ENCODE measurements around the gene AAGAB. TPM values are rescaled to one million over a fixed set of nuclear protein-coding genes. Genes with fewer than 3 reads are reported as not detected.
A peak's percentile ranks its signal among the peaks of the same experiment; 100 is the strongest.

The AAGAB gene
- total RNA-seq, 1 donor from 2014 or later, result 68.0 TPM

- no peak overlapping the region for H3K27ac ChIP-seq
- H3K4me1 ChIP-seq, result peaks cover 17% of the 10 kb centered on the region
- DNase-seq (ENCODE audit: low spot score), result no peak
- Mint-ChIP-seq H3K27ac (peak overlapping the region; percentile 48), H3K36me3 (peaks cover 29% of the 10 kb centered on the region), H3K4me3 (no peak overlapping the region), H3K27me3 (ENCODE audit: insufficient read depth, low read depth) (peaks cover 13% of the 10 kb centered on the region), H3K9me3 (no peaks in the 10 kb centered on the region), H3K4me1 (peaks cover 24% of the 10 kb centered on the region)
- H3K79me2 ChIP-seq (ENCODE audit: low read depth), result no peaks in the 10 kb centered on the region
- TF ChIP-seq EZH2 (IDR thresholded peaks at IDR 0.05) (no peak), EZH2phosphoT487 (IDR thresholded peaks at IDR 0.05) (no peak), CTCF (IDR thresholded peaks at IDR 0.05) (no peak)
- H3F3A ChIP-seq (ENCODE audit: low read depth), result no peaks in the 10 kb centered on the region
- H4K20me1 ChIP-seq (ENCODE audit: low read depth), result peaks cover 6% of the 10 kb centered on the region
- H3K4me3 ChIP-seq, result no peak overlapping the region
- H3K36me3 ChIP-seq, result peaks cover 4% of the 10 kb centered on the region
- no peak overlapping the region for H3K9ac ChIP-seq
- H3K4me2 ChIP-seq, result no peak overlapping the region
- H3K9me3 ChIP-seq (ENCODE audit: low read depth), result no peaks in the 10 kb centered on the region
- H2AFZ ChIP-seq (replicated peaks), result no peak overlapping the region
- no peaks in the 10 kb centered on the region for H3K27me3 ChIP-seq
These were observed 57.6 kb downstream of the AAGAB start for GRCh38 chr15:67196672-67197363.

- peaks cover 18% of the 10 kb centered on the region for H3K4me1 Mint-ChIP-seq
- Histone ChIP-seq H2AFZ (replicated peaks) (no peak overlapping the region), H3K9me3 (ENCODE audit: low read depth) (no peaks in the 10 kb centered on the region), H3K27me3 (no peaks in the 10 kb centered on the region), H3K9ac (no peak overlapping the region), H4K20me1 (ENCODE audit: low read depth) (peaks cover under 1% of the 10 kb centered on the region), H3K36me3 (peaks cover 4% of the 10 kb centered on the region), H3K79me2 (ENCODE audit: low read depth) (no peaks in the 10 kb centered on the region), H3F3A (ENCODE audit: low read depth) (no peaks in the 10 kb centered on the region), H3K4me1 (peaks cover 11% of the 10 kb centered on the region), H3K27ac (no peak overlapping the region), H3K4me2 (no peak overlapping the region), H3K4me3 (no peak overlapping the region)
- no peak overlapping the region for H3K4me3 Mint-ChIP-seq
- H3K27ac Mint-ChIP-seq, result no peak overlapping the region
- peaks cover 13% of the 10 kb centered on the region for H3K27me3 Mint-ChIP-seq (ENCODE audit: insufficient read depth, low read depth)
- DNase-seq (ENCODE audit: low spot score), result no peak
- H3K9me3 Mint-ChIP-seq, result no peaks in the 10 kb centered on the region
- no peak for TF ChIP-seq EZH2 (IDR thresholded peaks at IDR 0.05)
- TF ChIP-seq CTCF (IDR thresholded peaks at IDR 0.05), result no peak
- no peak for TF ChIP-seq EZH2phosphoT487 (IDR thresholded peaks at IDR 0.05)
- H3K36me3 Mint-ChIP-seq, result peaks cover 33% of the 10 kb centered on the region
These were observed 58.2 kb downstream of the AAGAB start for GRCh38 chr15:67196222-67196621.

GRCh38 chr15:67195305-67195704, 59.2 kb downstream of the AAGAB start:
- Histone ChIP-seq H3K27ac (no peak overlapping the region), H3K4me1 (peaks cover 2% of the 10 kb centered on the region), H3K4me2 (no peak overlapping the region), H3K4me3 (no peak overlapping the region), H3K9me3 (ENCODE audit: low read depth) (no peaks in the 10 kb centered on the region), H3K36me3 (peaks cover 2% of the 10 kb centered on the region), H3K9ac (no peak overlapping the region), H3K79me2 (ENCODE audit: low read depth) (no peaks in the 10 kb centered on the region), H4K20me1 (ENCODE audit: low read depth) (no peaks in the 10 kb centered on the region), H2AFZ (replicated peaks) (no peak overlapping the region), H3F3A (ENCODE audit: low read depth) (no peaks in the 10 kb centered on the region), H3K27me3 (no peaks in the 10 kb centered on the region)
- Mint-ChIP-seq H3K36me3 (peaks cover 38% of the 10 kb centered on the region), H3K4me3 (no peak overlapping the region), H3K27me3 (ENCODE audit: insufficient read depth, low read depth) (peaks cover 13% of the 10 kb centered on the region), H3K27ac (no peak overlapping the region), H3K9me3 (no peaks in the 10 kb centered on the region), H3K4me1 (peaks cover 9% of the 10 kb centered on the region)
- no peak for DNase-seq (ENCODE audit: low spot score)
- TF ChIP-seq EZH2 (IDR thresholded peaks at IDR 0.05) (no peak), CTCF (IDR thresholded peaks at IDR 0.05) (no peak), EZH2phosphoT487 (IDR thresholded peaks at IDR 0.05) (no peak)
